NCI-H2029 treated with DMSO at 0.1 percent for 48 hours (cell line): ENCODE data around the gene SNCG.
A peak's percentile ranks its signal among the peaks of the same experiment; 100 is the strongest.
"Not testable (repeated sequence)": the region's sequence is repeated elsewhere in the genome, so short reads cannot be mapped to it uniquely, and the experiment has no call there.

ENCODE experiments used
- DNase-seq: peaks from one replicate; lab custom pipeline; 2025; lab: John Stamatoyannopoulos, UW

The SNCG gene

DNA sequence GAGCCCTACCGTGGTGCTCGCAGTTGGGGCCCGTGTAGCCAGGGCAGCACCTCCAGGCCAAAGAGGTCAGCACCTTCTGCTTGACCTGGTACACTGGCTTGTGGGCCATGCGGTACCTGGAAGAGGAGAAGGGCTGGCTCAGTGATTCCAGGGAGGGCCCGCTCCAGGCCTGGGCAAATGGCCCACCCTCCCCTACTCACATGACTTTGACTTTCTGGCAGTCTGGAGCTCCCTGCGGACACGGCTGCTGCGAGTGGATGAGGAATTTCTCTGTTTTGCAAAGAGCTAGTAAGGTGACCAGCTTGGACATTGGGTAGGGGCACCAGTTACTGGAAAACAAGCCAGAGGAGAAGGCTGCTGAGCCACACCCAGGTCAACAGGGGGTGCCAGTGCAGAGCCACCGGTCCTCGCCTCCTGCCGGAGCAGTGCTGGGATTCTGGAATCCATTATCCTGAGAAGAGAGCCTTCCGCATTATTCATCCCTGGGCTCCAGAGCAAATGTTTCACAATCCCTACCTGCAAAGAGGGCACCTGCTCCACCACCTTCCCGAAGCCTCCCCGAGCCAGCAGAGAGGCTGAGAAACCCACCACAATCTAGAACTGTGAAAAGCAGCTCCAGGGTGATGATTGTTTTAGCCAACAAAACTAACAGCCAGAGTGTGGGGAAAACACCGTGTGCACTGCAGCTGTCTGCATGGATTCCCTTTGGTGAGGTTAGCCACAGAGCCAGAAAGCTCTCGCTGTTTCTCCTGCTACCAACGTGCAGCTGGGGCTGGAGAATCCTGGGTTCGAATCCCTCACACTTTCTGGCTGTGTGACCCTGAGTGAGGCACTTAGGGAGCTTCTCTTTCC lies 12.8 kb upstream of the SNCG start:
- no peak for DNase-seq

DNA sequence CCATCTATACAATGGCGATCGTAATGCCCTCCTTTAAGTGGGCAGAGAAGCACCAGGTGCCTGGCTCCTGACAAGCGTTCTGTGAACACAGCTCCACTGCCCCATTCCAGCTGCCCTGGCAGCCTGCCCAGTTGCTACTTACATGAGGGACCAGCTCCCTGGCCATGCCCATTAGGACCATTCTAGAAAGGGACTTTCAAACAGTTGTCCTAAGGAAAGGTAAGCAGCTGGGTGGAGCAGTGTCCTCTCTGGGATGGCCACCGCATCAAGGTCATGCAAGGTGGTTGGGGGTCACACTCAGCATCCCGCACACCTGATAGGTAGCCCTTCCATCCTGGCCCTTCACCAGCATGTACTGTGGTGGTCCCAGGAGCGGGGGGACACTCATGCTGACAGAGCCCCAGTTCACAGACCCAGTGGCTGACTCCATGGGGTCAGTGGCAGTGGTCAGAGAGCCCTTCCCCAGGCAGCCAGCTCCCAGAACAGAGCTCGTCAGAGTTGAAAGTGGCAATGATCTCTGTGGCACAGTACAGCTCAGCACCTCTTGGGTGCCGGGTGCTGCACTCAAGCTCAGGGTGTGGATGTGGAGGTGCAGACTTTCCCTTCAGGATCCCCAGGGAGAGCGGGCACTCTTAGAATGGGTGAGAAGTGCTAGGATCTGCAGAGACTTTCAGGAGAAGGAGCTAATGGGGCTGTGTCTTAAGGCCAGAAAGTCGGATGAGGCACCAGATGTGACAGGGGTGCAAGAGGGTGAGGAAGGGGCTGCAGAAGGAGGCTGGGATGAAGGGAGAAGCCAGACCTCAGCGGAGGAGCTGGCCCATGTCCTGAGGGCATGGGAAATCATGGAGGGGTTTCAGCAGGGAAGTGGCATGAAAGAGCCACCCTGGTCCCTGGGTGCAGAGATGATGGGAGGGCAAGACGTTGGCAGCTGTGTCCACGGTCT lies 11.9 kb upstream of the SNCG start:
- peak; percentile 9 for DNase-seq

DNA sequence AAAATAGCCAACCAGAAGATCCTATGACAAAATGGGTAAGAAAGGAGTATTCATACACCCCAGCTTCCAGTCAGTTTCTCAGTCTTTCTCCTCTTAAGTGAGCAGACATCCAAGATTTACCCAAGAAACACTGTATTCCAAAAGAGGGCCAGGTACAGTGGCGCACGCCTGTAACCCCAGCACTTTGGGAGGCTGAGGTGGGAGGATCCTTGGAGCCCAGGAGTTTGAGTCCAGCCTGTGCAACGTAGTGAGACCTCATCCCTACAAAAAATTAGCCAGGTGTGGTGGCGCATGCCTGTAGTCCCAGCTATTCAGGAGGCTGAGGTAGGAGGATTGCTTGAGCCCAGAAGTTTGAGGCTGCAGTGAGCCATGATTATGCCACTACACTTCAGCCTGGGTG lies 10.6 kb upstream of the SNCG start:
- DNase-seq, result not testable (repeated sequence)

DNA sequence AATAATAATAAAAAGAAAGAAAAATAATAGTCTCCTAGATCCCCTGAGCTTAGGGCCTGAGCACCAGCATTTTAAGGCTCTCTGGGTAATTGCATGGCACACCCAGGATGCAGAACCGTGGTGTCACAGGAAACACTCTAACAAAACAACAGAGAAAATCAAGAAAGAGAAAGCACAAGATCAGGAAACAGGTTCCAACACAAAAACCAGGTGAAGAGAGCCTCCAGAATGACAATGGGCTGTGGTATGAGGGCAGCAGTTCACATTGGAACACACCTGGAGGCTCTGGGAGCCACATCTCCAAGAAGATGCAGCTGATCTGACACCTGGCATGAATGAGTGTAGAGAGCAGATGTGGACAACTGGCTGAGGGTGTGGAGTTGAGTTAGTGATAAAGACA lies 8.1 kb upstream of the SNCG start:
- DNase-seq, result no peak

DNA sequence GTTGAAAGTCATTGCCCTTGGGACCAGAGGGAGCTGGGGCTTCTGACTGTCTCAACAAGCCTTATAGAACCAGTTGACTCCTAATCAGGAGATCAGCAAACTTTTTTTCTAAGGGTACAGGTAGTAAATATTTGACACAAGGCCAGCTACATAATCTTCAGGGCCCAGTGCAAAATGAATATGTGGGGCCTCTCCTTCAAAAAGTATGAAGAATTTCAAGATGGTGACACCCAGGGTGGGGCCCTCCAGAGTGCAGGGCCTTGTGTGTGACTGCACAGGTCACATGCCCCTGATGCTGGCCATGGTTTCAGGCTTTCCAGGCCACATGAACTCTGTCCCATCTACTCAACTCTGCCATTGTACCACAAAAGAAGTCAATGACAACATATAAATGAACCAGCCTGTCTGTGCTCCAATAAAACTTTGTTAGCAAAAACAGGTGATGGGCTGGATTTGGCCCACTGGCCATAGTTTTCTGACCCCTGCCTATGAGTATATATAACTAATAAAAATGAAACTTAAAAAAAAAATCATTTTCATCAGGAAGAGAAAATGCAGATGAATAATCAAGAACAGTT lies 7.1 kb upstream of the SNCG start:
- DNase-seq, result no peak

DNA sequence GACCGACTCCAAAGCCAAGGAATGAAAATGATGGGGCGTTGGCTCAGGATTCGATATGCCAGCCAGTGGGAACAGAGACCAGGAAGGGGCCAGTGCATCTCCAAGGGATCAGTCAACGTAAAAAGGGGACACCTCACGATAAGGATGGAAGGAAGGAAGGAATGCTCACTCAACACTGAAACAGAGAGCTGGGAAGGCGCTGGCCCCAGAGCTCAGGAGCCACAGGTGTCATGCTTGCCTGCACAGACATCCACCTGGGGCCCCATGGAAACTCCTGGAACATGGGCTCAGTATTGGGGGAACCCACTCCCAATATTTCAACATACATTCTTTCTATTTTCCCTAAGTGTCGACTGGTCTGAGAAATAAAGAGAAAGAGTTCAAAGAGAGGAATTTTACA lies 6.3 kb upstream of the SNCG start:
- no peak for DNase-seq

DNA sequence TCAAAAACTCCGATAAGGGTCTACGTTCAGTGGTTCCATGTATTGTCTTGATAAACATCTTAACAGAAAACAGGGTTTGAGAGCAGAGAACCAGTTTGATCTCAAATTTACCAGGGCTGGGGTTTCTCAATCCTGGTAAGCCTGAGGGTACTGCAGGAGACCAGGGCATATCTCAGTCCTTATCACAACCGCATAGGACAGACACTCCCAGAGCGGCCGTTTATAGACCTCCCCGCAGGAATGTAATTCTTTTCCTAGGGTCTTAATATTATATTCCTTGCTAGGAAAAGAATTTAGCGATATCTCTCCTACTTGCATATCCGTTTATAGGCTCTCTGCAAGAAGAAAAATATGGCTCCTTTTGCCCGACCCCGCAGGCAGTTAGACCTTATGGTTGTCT lies 5.7 kb upstream of the SNCG start:
- not testable (repeated sequence) for DNase-seq

DNA sequence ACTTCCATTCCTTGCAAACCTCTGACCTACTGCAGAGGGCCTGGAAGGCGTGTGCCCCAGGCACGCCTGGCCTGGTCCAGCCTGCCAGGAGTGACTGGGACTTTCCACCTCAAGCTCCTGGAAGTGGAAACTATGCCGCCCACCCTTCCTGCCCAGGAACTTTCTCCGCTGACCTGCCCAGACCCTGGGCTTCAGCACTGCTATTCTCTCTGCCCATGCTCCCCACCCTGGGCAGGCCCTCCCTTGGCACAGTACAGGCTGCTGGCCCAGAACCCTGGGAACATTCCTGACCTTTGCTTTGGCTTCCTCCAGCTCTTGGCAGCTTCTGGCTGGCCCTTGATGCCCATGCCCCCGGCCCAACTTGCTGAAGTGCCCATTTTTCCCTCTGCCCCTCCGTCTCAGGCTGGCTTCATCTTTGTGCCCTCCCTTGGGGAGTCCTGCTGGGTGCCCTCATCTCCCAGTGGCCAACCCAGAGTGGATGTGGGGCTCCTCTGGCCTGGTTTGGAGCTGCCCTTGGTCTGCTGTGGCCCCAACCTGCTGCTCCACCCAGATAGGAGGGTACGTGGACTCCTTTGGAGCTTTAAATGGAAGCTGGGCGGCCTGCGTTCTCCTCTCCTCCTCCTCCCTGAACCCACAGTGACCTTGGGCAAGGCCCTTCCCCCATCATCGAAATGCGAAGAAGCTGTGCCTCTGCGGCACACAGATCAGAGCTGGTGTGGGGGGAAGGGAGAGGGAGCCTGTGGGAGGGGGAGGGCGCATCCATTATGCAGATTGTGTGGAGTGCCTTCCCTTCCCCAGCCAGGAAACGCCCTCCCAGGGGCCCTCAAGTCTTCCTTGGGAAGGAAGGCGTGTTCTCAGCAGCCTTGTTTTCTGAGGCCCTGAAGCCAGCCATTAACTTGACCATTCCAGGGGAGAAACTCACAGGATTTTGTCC lies 4.4 kb upstream of the SNCG start:
- no peak for DNase-seq

DNA sequence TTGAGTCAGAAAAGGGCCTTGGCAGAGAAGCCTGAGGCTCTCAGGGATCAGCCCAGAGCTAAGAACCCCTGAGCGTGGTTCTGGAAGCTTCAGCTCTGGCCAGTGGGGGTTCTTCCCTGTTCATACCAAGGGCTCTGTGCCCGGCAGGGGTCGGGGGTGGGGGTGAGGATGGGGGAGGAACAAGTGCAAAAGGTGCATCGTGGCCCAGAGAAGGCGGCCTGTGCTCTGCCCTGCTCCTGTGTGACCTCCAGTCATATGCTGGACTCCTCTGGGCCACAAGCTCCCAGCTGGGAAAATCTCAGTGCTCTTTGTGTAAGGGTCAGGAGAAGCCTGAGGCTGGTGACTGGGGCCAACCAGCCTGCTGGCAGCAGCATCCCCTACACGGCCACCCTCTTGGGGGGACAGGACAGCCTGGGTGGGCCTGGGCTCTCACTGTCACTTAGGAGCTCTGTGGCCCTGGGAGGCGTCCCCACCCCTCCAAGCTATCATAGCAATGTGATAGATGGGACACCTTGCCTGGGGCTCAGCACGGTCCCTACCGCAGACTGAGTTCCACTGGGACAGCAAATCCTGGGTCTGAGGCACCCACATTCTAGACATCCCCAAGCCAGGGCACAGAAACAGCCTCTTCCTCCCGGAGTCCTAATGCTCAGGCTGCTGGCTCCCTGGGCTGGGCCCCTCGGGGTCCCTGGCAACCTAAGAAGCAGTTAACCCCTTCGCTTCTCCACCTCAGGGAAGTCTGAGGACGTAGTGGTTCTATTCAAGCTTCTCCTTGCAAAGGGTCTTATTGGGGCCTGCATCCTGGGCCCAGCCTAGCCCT lies 3.5 kb upstream of the SNCG start:
- DNase-seq, result no peak

DNA sequence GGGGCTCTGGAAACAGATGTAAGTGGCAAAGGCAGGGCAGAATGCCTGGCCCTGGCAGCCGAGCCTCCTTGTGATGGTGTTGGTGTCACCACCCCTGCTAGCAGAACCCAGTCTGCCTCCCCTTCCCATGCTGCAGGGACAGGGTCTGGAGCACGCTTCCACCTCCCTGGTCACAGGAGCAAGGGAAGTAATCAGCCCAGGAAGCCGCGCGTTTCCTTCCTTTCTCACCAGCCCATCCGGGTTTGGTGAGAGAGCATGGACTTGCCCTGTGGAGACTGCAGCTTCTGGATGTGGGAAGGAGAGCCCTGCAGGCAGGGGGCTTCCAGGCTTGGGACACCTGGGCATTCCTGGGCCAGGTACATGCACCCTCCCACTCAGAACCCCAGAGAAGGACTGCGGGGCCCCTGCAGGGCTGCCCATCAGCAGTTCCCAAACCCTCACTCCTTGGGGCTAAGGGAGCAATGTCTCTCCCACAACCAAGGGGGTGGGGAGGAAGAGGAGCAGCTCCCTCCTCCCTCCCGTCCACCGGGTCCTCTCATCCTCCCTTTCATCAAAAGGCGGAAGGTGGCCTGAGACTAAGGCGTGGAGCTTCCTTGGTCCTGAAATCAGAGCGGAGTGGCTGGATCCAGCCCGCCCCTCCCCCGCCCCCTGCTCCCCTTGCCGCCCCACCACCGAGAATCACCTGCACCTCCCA lies 2.8 kb upstream of the SNCG start:
- DNase-seq, result no peak

DNA sequence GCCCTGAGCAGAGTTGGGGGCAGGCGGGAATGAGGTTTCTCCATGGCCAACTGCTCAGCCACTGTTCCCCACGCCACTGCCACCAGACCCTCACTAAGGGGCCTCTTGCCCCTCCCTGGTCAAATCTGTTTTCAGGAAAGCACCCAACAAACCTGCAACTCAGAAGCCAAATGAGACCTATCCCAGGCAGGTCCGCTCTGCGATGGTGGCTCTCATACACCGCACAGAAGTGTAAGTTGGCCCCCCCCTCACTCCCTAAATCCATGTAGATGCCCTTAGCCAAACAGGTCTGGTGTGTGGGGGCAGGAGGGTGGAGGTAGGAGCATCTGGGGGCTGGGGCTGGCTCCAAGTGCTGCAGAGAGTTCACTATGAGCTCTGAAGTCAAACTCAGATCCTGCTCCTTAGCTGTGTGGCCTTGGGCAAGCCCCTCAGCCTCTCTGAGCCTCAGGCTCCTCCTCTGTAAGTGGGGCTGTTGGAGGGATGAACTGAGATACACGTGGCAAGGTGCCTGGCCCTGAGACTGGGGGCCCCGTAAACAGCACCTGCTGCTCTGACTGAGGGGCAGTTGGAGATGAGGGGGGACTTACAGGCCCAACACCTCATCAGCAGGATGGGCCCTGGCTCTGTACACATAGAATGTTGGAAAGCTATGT lies 2.1 kb upstream of the SNCG start:
- DNase-seq, result no peak

DNA sequence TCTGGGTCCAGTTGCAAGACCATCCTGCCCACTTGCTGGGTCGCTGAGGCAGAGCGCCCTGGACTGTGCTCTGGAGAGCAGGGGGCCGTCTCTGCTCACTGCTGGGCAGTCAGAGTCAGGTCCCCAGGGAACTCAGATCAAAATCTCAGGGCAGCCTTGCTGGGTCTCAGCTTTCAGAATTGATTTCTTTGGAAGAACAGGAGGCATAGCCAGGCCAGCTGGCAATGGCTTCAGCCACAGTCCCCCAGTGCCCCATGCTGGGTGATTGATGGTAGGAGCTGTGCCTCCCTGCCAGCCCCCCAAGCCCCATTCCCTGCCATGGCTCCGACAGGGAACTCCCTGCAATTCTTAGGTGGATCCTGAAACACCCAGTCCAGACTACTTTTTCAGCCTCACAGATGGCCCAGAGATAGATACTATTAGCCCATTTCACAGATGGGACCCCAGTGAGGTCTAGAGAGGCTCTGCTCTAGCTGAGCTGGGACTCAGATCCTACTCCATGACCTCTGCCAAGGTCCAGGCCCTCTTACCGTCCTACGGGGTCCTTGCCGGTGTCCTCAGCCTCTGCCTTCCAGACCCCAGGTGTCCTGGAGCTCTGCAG lies 1.5 kb upstream of the SNCG start:
- no peak for DNase-seq

DNA sequence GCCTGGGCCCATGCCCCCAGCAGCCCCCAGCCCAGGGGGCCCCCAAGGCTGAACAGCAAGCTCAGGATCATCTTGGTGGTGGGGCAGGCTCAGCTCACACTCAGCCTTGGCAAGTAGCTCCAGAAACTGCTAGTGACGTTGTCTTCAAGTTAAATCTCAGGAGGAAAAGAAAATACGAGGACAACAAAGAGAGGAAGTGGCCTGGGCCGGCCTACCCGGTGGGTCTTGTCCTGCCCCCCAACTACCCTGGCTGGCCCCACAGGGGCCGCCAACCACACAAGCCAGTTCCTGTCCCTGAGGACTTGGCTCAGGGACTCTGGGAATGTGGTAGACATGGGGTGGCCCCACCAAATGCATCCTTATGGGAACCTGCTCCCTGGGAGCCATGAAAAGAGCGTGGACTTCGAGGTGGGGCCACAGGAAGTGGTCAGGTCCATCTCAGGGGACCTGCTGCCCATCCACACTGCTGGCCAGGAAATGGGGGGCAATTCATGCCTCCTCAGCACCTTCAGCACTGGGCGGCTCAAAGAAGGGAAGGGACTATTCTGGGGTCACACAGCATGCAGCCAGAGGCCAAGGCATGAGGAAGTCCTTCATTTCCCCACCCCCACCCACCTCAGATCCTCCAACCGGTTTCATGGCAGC lies 806 bp upstream of the SNCG start, which contains the start of gene MMRN2:
Gene MMRN2 (minus strand): TSS at position 145 of the 645 bp plus-strand sequence. CDS start 74 bp downstream, at position 71.
- DNase-seq, result no peak

DNA sequence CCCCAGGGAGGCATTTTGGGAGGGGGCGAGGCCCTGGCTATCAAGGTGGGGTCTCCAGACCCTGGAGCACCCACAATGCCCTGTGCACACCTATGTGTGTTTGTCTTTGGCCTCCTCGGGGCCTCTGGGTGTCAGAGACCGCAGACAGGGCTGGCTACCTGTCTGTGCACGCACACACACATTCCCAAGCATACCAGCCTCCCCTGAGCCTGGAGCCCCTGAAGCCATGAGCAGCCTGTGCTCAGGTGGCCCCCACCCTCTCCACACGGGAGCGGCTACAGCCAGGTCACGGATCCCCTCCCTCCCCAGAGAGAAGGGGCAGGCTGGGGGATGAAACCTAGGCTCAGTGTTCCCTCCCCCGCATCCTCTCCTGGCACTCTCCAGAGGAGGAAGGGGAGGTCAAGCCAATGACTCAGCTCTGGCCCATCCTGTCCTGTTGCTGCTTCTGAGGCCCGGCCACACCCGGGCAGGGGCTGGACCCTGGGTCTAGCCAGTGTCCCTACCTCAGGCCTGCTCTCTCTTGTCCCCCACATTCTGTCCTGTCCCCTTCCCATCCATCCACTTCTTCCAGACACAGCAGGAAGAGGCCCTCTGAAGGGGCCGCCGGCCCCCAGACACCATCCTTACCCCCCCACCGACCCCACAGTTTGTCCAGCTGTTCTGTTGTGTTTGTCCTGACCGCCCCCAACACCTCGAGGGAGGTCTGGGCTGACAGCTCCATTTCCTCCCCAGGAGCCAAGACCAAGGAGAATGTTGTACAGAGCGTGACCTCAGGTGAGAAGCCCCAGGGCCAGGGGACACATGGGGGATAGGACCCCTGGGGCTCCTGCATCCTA lies 720 bp downstream of the SNCG start:
- no peak for DNase-seq

DNA sequence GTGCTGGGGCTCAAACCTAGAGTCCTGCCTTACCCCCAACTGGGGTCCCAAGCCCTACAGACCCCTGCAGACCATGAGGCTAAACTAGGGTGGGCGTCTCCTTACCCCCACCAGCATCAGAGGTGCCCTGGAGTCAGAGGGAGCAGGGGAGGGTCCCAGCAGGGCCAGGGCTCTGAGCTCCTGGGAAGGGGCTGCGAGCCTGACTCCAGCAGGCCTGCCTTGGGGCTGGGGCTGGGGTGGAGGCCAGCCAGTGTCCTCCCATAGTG lies 1.3 kb downstream of the SNCG start:
- DNase-seq, result no peak

DNA sequence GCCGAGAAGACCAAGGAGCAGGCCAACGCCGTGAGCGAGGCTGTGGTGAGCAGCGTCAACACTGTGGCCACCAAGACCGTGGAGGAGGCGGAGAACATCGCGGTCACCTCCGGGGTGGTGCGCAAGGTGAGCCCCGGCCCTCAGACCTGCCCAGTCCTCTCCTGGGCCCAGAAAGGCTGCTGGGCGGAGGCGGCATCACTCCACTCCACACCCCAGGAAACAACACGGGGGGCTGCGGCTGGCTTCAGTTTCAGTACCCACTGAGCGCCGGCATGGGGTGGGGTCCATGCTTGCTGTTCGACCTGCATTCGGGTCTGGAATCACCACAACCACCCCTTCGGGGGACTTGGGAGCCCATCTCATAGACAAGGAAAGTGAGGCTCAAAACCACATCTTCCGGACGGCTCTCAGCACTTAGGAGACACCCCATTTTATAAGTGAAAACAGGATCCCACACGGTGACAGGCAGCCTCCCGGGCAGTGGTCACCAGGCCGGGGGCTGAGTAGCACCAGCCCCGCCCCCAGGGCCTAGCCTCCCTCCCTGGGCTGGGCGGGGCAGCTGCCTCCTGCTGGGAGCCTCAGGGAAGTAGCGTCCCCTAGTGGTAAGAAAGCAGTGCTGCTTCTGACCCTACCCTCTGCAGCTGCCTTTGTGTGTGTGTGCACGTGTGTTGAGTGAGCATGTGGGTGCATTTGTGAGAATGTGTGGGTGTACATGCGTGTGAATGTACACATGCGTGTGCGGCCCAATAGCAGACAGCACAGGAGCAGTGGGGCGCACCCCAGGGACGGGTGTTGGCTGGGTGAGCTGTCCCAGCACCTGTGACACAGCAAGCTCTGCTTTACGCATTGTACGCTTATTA lies 1.8 kb downstream of the SNCG start:
- no peak for DNase-seq
